Large intestine (tissue), 1 donor: Measurements from ENCODE around the gene ZC3H13. TPM values are rescaled to one million over a fixed set of nuclear protein-coding genes. Genes with fewer than 3 reads are reported as not detected.

Source experiments
- polyA plus RNA-seq: library from polyadenylated mRNA; unstranded; fragments of 120-200 nt; gene quantifications from one replicate; pipeline ENCODE4 v1.2.1, GENCODE V29; 2013

The ZC3H13 gene
- polyA plus RNA-seq, 1 donor = 36.4 TPM

Other genes with a start within 250 kb of the ZC3H13 start
- gene SIAH3, start 201.0 kb downstream of the ZC3H13 start, polyA plus RNA-seq = 0.19 TPM
- gene CPB2, start 52.3 kb upstream of the ZC3H13 start, polyA plus RNA-seq = 0.10 TPM
- gene LCP1, start 129.4 kb upstream of the ZC3H13 start, polyA plus RNA-seq = 41.1 TPM
- 0.09 TPM for gene LRRC63, start 159.2 kb upstream of the ZC3H13 start, polyA plus RNA-seq